ENCODE data around the gene KCNN1.

- TF ChIP-seq, protein P1, sequence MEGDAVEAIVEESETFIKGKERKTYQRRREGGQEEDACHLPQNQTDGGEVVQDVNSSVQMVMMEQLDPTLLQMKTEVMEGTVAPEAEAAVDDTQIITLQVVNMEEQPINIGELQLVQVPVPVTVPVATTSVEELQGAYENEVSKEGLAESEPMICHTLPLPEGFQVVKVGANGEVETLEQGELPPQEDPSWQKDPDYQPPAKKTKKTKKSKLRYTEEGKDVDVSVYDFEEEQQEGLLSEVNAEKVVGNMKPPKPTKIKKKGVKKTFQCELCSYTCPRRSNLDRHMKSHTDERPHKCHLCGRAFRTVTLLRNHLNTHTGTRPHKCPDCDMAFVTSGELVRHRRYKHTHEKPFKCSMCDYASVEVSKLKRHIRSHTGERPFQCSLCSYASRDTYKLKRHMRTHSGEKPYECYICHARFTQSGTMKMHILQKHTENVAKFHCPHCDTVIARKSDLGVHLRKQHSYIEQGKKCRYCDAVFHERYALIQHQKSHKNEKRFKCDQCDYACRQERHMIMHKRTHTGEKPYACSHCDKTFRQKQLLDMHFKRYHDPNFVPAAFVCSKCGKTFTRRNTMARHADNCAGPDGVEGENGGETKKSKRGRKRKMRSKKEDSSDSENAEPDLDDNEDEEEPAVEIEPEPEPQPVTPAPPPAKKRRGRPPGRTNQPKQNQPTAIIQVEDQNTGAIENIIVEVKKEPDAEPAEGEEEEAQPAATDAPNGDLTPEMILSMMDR (IDR thresholded peaks at IDR 0.05) = no peak
- no peak for TF ChIP-seq POLR2A (IDR thresholded peaks at IDR 0.05)
Observed at GRCh38 chr19:18029617-18030338, 62.9 kb downstream of the KCNN1 start.

All from lower leg skin (tissue), 3 donors.